A549 (cell line): ENCODE data around the gene ADARB1.

Source experiments
- CTCF ChIP-seq: fragments of >200 bp; sonication (Bioruptor Twin); formaldehyde crosslinking; IDR thresholded peaks from 3 replicates; pipeline ENCODE4 v1.5.1; 2016
- POLR2A ChIP-seq: IDR thresholded peaks from 2 replicates; pipeline ENCODE4 v1.6.1; 2012; ENCODE audit warnings: mild to moderate bottlenecking, low read length
- REST ChIP-seq: fragments of 200-600 bp; sonication (generic); IDR thresholded peaks from 2 replicates; pipeline ENCODE4 v1.6.1; 2016; ENCODE audit warnings: antibody characterized with exemption, mild to moderate bottlenecking, moderate library complexity
- RFX5 ChIP-seq: fragments of 450-650 bp; IDR thresholded peaks from 2 replicates; pipeline ENCODE4 v1.7.1; 2014; ENCODE audit warnings: antibody characterized with exemption, mild to moderate bottlenecking, moderate library complexity

DNA sequence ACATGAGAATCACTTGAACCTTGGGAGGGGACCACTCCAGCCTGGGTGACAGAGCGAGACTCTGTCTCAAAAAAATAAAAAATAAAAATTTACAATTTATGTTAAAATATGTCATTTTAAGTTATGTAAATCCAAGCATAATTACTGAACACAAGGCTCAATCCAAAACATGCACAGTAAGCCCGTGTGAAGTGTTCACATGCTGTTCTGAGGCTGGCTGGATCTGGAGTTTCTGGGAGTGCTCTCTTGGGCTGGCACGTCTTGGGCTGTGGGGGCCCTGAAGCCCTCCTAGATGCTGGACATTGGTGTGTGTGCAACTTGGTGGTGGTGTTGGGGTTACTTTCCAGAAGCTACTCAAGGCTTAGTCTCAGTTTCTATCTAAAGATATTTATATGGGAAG is 25.2 kb downstream of the ADARB1 start:
- TF ChIP-seq RFX5 (no peak), REST (no peak), CTCF (no peak), POLR2A (no peak)
